Pancreas (tissue), 10 donors: ENCODE results near the gene LRFN2. TPM values are rescaled to one million over a fixed set of nuclear protein-coding genes. Genes with fewer than 3 reads are reported as not detected.

ENCODE experiments used
- ATAC-seq, 4 donors: fragments of 200-7000 bp; cut with Tn5 transposase; one replicate each; pipeline versions ENCODE4 v1.8.0 to v1.9.1; 2020; ENCODE audit warnings: mild to moderate bottlenecking in 4 of 4, moderate library complexity in 4 of 4
- DNase-seq, 6 donors: peaks; one replicate each; pipeline ENCODE4 v3.0.0-alpha.2; 2020
- FAIRE-seq: peaks from 2 replicates; lab custom pipeline; 2012; peaks lifted over from hg19 to GRCh38; lab: Jason Lieb, UNC
- H3K27ac ChIP-seq, 4 donors: fragments of 200-600 bp; sonication (generic); 1 replicate in 3 of 4; 2 replicates in 1 of 4; pipeline versions ENCODE4 v1.5.0 to v1.8.0; 2020
- H3K27me3 ChIP-seq, 4 donors: fragments of 200-600 bp; one replicate each; pipeline ENCODE4 v1.8.0; 2021
- H3K36me3 ChIP-seq, 3 donors: fragments of 200-600 bp; sonication (generic) in 1 of 3; one replicate each; pipeline versions ENCODE4 v1.5.0 to v1.8.0; 2020 to 2021
- H3K4me1 ChIP-seq, 3 donors: fragments of 200-600 bp; one replicate each; pipeline ENCODE4 v1.8.0; 2021
- H3K4me3 ChIP-seq, 4 donors: fragments of 200-600 bp; sonication (generic) in 2 of 4; one replicate each; pipeline versions ENCODE4 v1.5.0 to v1.8.0; 2020 to 2021
- H3K9me3 ChIP-seq, 4 donors: fragments of 200-600 bp; one replicate each; pipeline ENCODE4 v1.8.0; 2021
- CTCF ChIP-seq, 4 donors: fragments of 200-600 bp; sonication (generic) in 3 of 4; IDR thresholded peaks; one replicate each; pipeline versions ENCODE4 v1.5.0 to v1.8.0; 2021; ENCODE audit warnings: antibody characterized with exemption in 4 of 4
- WGBS, 2 donors: extraction: QIAGEN DNeasy Blood & Tissue Kit; methylation state at CpG; one replicate each; pipeline ENCODE4 v1.1.7; 2013; 5-methylcytosine and 5-hydroxymethylcytosine counted together
- intact Hi-C, 3 donors: fragments of 100-400 bp; cut with DNase I; formaldehyde crosslinking; loops; one replicate each; pipeline versions ENCODE4 v1.11.1 to v1.14.2; 2022
- polyA plus RNA-seq, 2 donors: library from polyadenylated mRNA; stranded (reverse); fragments of 200-250 nt; gene quantifications; one replicate each; pipeline ENCODE4 v1.2.3, GENCODE V29; 2013
- total RNA-seq, 6 donors: library from RNA; stranded (reverse); fragmentation: NEBNext Ultra II Directional in 4 of 6; extraction: Animal tissue kit (Norgen Biotek cat#: 25700) in 4 of 6; gene quantifications; one replicate each; pipeline versions ENCODE4 v1.2.1 to v1.2.4, GENCODE V29; 2021 to 2023
- donor health status: healthy with polysubstance abuse.
- donor health status: DM: no; HTN: no; CAD: no; lungs with moderate emphysema.
- donor health status: DM: no; HTN: no; CAD: no.
- donor health status: control.
- donor health status: control.
- donor health status: Bipolar disorder and iron deficiency.
- donor health status: DM: yes; HTN: yes; CAD: no.
- donor health status: DM: no; HTN: no; CAD: no.
- donor health status: DM: no; HTN: no; CAD: no.
- donor health status: DM: yes; HTN: yes; CAD: no.

LRFN2 gene
- total and polyA plus RNA-seq, 8 donors: 0.22 to 1.5 (median 0.54) TPM

GRCh38 chr6:40362859-40363258, 224.3 kb downstream of the LRFN2 start:
- Histone ChIP-seq H3K9me3 (no peaks in the 10 kb centered on the region), H3K4me1 (no peaks in the 10 kb centered on the region), H3K27ac (no peak overlapping the region), H3K4me3 (no peak overlapping the region), H3K27me3 (no peaks in the 10 kb centered on the region), H3K36me3 (no peaks in the 10 kb centered on the region)
- FAIRE-seq (no peak), DNase-seq (no peak), ATAC-seq (no peak)
- WGBS, 2 donors: 88 to 90% methylated on average over 4 of the region's 4 CpGs
- TF ChIP-seq CTCF (IDR thresholded peaks at IDR 0.05): no peak
- intact Hi-C loops: no loop called here

- no peak for FAIRE-seq
These were observed 227.4 kb downstream of the LRFN2 start for GRCh38 chr6:40359808-40360207.

GRCh38 chr6:40358473-40359460, 228.4 kb downstream of the LRFN2 start:
- 93 to 96% methylated on average over 6 of the region's 6 CpGs for WGBS, 2 donors
- no peak for FAIRE-seq

More at GRCh38 chr6:40359808-40360207, 227.4 kb downstream of the LRFN2 start:
- Histone ChIP-seq H3K4me3 (no peak overlapping the region), H3K9me3 (no peaks in the 10 kb centered on the region), H3K27ac (no peak overlapping the region), H3K27me3 (no peaks in the 10 kb centered on the region), H3K36me3 (no peaks in the 10 kb centered on the region), H3K4me1 (no peaks in the 10 kb centered on the region)
- ATAC-seq (peak in 1 of 4 donors; percentile 21), DNase-seq (no peak)
- no peak for TF ChIP-seq CTCF (IDR thresholded peaks at IDR 0.05)
- 34 to 41% methylated on average over 2 of the region's 2 CpGs for WGBS, 2 donors
- intact Hi-C loops: no loop called here

GRCh38 chr6:40356242-40356910, 230.8 kb downstream of the LRFN2 start:
- FAIRE-seq: no peak
- Histone ChIP-seq H3K4me3 (no peak overlapping the region), H3K4me1 (no peaks in the 10 kb centered on the region), H3K27ac (no peak overlapping the region), H3K9me3 (no peaks in the 10 kb centered on the region), H3K27me3 (no peaks in the 10 kb centered on the region), H3K36me3 (no peaks in the 10 kb centered on the region)
- no peak for ATAC-seq
- no peak for TF ChIP-seq CTCF (IDR thresholded peaks at IDR 0.05)
- WGBS, 2 donors: 36 to 41% methylated on average over 2 of the region's 2 CpGs
- intact Hi-C loops: no loop called here
- DNase-seq: no peak

More at GRCh38 chr6:40358473-40359460, 228.4 kb downstream of the LRFN2 start:
- DNase-seq: no peak
- no peak for ATAC-seq
- intact Hi-C loops: no loop called here
- Histone ChIP-seq H3K4me1 (no peaks in the 10 kb centered on the region), H3K27me3 (no peaks in the 10 kb centered on the region), H3K9me3 (no peaks in the 10 kb centered on the region), H3K27ac (no peak overlapping the region), H3K36me3 (no peaks in the 10 kb centered on the region), H3K4me3 (no peak overlapping the region)
- no peak for TF ChIP-seq CTCF (IDR thresholded peaks at IDR 0.05)
